H1 (cell line): ENCODE data around the gene NMNAT3. TPM values are rescaled to one million over a fixed set of nuclear protein-coding genes. Genes with fewer than 3 reads are reported as not detected.

Experiments used
- CTCF ChIA-PET: fragments of 300-600 bp; sonication (Branson Sonifier 250); formaldehyde crosslinking; loops from one replicate; lab custom pipeline; 2021; ENCODE audit not compliant: partially characterized antibody; lab: Charles Lee
- POLR2A ChIA-PET: fragments of 300-600 bp; sonication (Branson Sonifier 250); formaldehyde crosslinking; loops from one replicate; lab custom pipeline; 2021; ENCODE audit warnings: inconsistent platforms; ENCODE audit not compliant: partially characterized antibody; lab: Charles Lee
- DNase-seq, 2 experiments: peaks; one replicate each; pipeline versions ENCODE4 v3.0.0 to v3.0.0-alpha.2; 2010 to 2022; ENCODE audit warnings: low spot score in 2 of 2, low read depth in 1 of 2, mixed read lengths in 1 of 2
- FAIRE-seq: peaks from 2 replicates; lab custom pipeline; 2011; peaks lifted over from hg19 to GRCh38; lab: Jason Lieb, UNC
- H2AFZ ChIP-seq: 2 replicates; pipeline ENCODE4 v1.8.1; 2012; ENCODE audit warnings: low read length, inconsistent platforms
- H2AK5ac ChIP-seq: 2 replicates; pipeline ENCODE4 v1.6.1; 2013; ENCODE audit warnings: low read depth, low read length
- H2BK120ac ChIP-seq: replicated peaks from 2 replicates; pipeline ENCODE3; 2013; ENCODE audit warnings: low read depth, low read length, inconsistent platforms
- H2BK12ac ChIP-seq: 2 replicates; pipeline ENCODE4 v1.6.1; 2013; ENCODE audit warnings: low read depth, low read length
- H2BK15ac ChIP-seq: 2 replicates; pipeline ENCODE4 v1.6.1; 2013; ENCODE audit warnings: low read length
- H2BK20ac ChIP-seq: 2 replicates; pipeline ENCODE4 v1.6.1; 2013; ENCODE audit warnings: low read length
- H2BK5ac ChIP-seq: 2 replicates; pipeline ENCODE4 v1.6.1; 2013; ENCODE audit warnings: low read depth, low read length
- H3K14ac ChIP-seq: 2 replicates; pipeline ENCODE4 v1.6.1; 2013; ENCODE audit warnings: inconsistent platforms; ENCODE audit not compliant: insufficient read length
- H3K18ac ChIP-seq: 2 replicates; pipeline ENCODE4 v1.6.1; 2013; ENCODE audit warnings: low read length; ENCODE audit errors: extremely low read depth
- H3K23ac ChIP-seq: 2 replicates; pipeline ENCODE4 v1.6.1; 2013; ENCODE audit warnings: inconsistent platforms; ENCODE audit not compliant: insufficient read length
- H3K23me2 ChIP-seq: 2 replicates; pipeline ENCODE4 v1.6.1; 2013; ENCODE audit warnings: low read depth, low read length
- H3K27ac ChIP-seq: 2 replicates; pipeline ENCODE4 v1.6.1; 2011; ENCODE audit warnings: low read depth, low read length, inconsistent platforms
- H3K27me3 ChIP-seq, 4 experiments: replicated peaks in 1 of 4; 1 replicate in 1 of 4; 2 replicates in 3 of 4; pipeline versions ENCODE4 v1.6.1 to v1.8.1; 2011 to 2013; ENCODE audit warnings: low read length in 3 of 4, mild to moderate bottlenecking in 3 of 4, inconsistent platforms in 2 of 4, mixed read lengths in 2 of 4, moderate library complexity in 1 of 4; ENCODE audit not compliant: control insufficient read depth in 3 of 4, insufficient read depth in 3 of 4; ENCODE audit errors: extremely low read depth in 1 of 4
- H3K36me3 ChIP-seq, 4 experiments: 2 replicates each; pipeline versions ENCODE4 v1.6.1 to v1.8.1; 2011 to 2013; ENCODE audit warnings: mild to moderate bottlenecking in 4 of 4, low read length in 3 of 4, moderate library complexity in 2 of 4, control low read depth in 1 of 4, inconsistent platforms in 1 of 4; ENCODE audit not compliant: insufficient read depth in 4 of 4, control insufficient read depth in 2 of 4
- H3K4ac ChIP-seq: replicated peaks from 2 replicates; pipeline ENCODE3; 2013; ENCODE audit warnings: low read length, low read depth, mixed read lengths, inconsistent platforms; ENCODE audit not compliant: insufficient read length
- H3K4me1 ChIP-seq, 4 experiments: replicated peaks in 1 of 4; 1 replicate in 1 of 4; 2 replicates in 3 of 4; pipeline versions ENCODE4 v1.6.1 to v1.8.1; 2011 to 2013; ENCODE audit warnings: low read length in 3 of 4, inconsistent platforms in 2 of 4, mixed read lengths in 1 of 4; ENCODE audit not compliant: insufficient read depth in 4 of 4, control insufficient read depth in 3 of 4
- H3K4me2 ChIP-seq, 2 experiments: 2 replicates each; pipeline versions ENCODE4 v1.6.1 to v1.8.1; 2011 to 2013; ENCODE audit warnings: low read depth in 2 of 2, low read length in 2 of 2, control low read depth in 1 of 2, inconsistent platforms in 1 of 2, mild to moderate bottlenecking in 1 of 2; ENCODE audit not compliant: insufficient read depth in 1 of 2
- H3K4me3 ChIP-seq, 4 experiments: fragments of 200-600, 300-600 bp in 1 of 4; sonication (generic), shearing (Covaris generic), sonication (Bioruptor Twin) in 1 of 4; 2 replicates each; pipeline versions ENCODE4 v1.5.1 to v1.8.1; 2011 to 2016; ENCODE audit warnings: low read length in 4 of 4, low read depth in 3 of 4, control low read depth in 2 of 4, inconsistent platforms in 2 of 4, mild to moderate bottlenecking in 2 of 4, mixed read lengths in 1 of 4, moderate library complexity in 1 of 4; ENCODE audit not compliant: insufficient read depth in 2 of 4; ENCODE audit errors: extremely low read depth in 1 of 4
- H3K56ac ChIP-seq: replicated peaks from 2 replicates; pipeline ENCODE3; 2013; ENCODE audit warnings: low read depth, mild to moderate bottlenecking, mixed read lengths, low read length, inconsistent platforms; ENCODE audit not compliant: insufficient read length
- H3K79me1 ChIP-seq: 2 replicates; pipeline ENCODE4 v1.6.1; 2013; ENCODE audit warnings: low read depth, low read length, control low read depth
- H3K79me2 ChIP-seq, 2 experiments: 2 replicates each; pipeline versions ENCODE4 v1.6.1 to v1.8.1; 2012 to 2013; ENCODE audit warnings: low read length in 2 of 2, mild to moderate bottlenecking in 2 of 2, inconsistent platforms in 1 of 2; ENCODE audit not compliant: insufficient read depth in 2 of 2, control insufficient read depth in 1 of 2
- H3K9ac ChIP-seq, 4 experiments: replicated peaks in 1 of 4; 1 replicate in 1 of 4; 2 replicates in 3 of 4; pipeline versions ENCODE4 v1.6.1 to v1.8.1; 2011 to 2013; ENCODE audit warnings: low read depth in 3 of 4, low read length in 3 of 4, control low read depth in 2 of 4, mild to moderate bottlenecking in 2 of 4, moderate library complexity in 2 of 4, inconsistent platforms in 1 of 4; ENCODE audit errors: extremely low read depth in 1 of 4
- H3K9me3 ChIP-seq, 2 experiments: 2 replicates each; pipeline versions ENCODE4 v1.6.1 to v1.8.1; 2012 to 2013; ENCODE audit warnings: mild to moderate bottlenecking in 2 of 2, moderate library complexity in 2 of 2, control low read depth in 1 of 2, inconsistent platforms in 1 of 2, low read depth in 1 of 2, low read length in 1 of 2, mixed read lengths in 1 of 2; ENCODE audit not compliant: insufficient read depth in 2 of 2
- H4K20me1 ChIP-seq, 2 experiments: replicated peaks in 1 of 2; 2 replicates each; pipeline versions ENCODE3 to v1.8.1; 2011 to 2013; ENCODE audit warnings: inconsistent platforms in 2 of 2, low read length in 2 of 2, mild to moderate bottlenecking in 1 of 2; ENCODE audit not compliant: insufficient read depth in 2 of 2, control insufficient read depth in 1 of 2
- H4K5ac ChIP-seq: 2 replicates; pipeline ENCODE4 v1.6.1; 2013; ENCODE audit warnings: low read length, low read depth, mixed read lengths, inconsistent platforms; ENCODE audit not compliant: insufficient read length
- H4K8ac ChIP-seq: 2 replicates; pipeline ENCODE4 v1.8.0; 2013; ENCODE audit warnings: mild to moderate bottlenecking, moderate library complexity, low read length, inconsistent platforms; ENCODE audit not compliant: insufficient read depth; ENCODE audit errors: extremely low read depth
- H4K91ac ChIP-seq: replicated peaks from 2 replicates; pipeline ENCODE3; 2013; ENCODE audit warnings: low read length, mixed read lengths, inconsistent platforms; ENCODE audit not compliant: insufficient read length
- BRCA1 ChIP-seq: IDR thresholded peaks from 2 replicates; pipeline ENCODE4 v1.6.1; 2012; ENCODE audit warnings: low read depth, low read length, improper control_type of control experiment
- CBX5 ChIP-seq: fragments of 300-800, 300-1000 bp; sonication (generic); IDR thresholded peaks from 2 replicates; pipeline ENCODE4 v1.7.1; 2016; ENCODE audit warnings: antibody characterized with exemption, low read length, low read depth
- CBX8 ChIP-seq: fragments of 300-800, 300-1000 bp; sonication (generic); IDR thresholded peaks from 2 replicates; pipeline ENCODE4 v1.7.1; 2016; ENCODE audit warnings: low read depth, low read length, borderline replicate concordance
- CHD1 ChIP-seq: IDR thresholded peaks from 2 replicates; pipeline ENCODE4 v1.6.1; 2012; ENCODE audit warnings: low read depth, low read length, improper control_type of control experiment
- CREB1 ChIP-seq: IDR thresholded peaks from 2 replicates; pipeline ENCODE4 v1.6.1; 2012; ENCODE audit warnings: inconsistent platforms
- EP300 ChIP-seq, 2 experiments: IDR thresholded peaks; 1 replicate in 1 of 2; 2 replicates in 1 of 2; pipeline ENCODE4 v1.6.1; 2011 to 2012; ENCODE audit warnings: low read depth in 2 of 2, low read length in 2 of 2, mild to moderate bottlenecking in 2 of 2, borderline replicate concordance in 1 of 2, inconsistent platforms in 1 of 2, moderate library complexity in 1 of 2
- GTF2F1 ChIP-seq: IDR thresholded peaks from 2 replicates; pipeline ENCODE4 v1.6.1; 2012; ENCODE audit warnings: low read depth, low read length, improper control_type of control experiment, borderline replicate concordance
- HDAC6 ChIP-seq: IDR thresholded peaks from one replicate; pipeline ENCODE4 v1.7.1; 2012; ENCODE audit warnings: low read depth, mild to moderate bottlenecking, inconsistent platforms, low read length, moderate library complexity
- NRF1 ChIP-seq: IDR thresholded peaks from 2 replicates; pipeline ENCODE4 v1.6.1; 2011; ENCODE audit warnings: mild to moderate bottlenecking, low read depth, low read length, improper control_type of control experiment
- POLR2AphosphoS5 ChIP-seq: IDR thresholded peaks from 2 replicates; pipeline ENCODE4 v1.6.1; 2011; ENCODE audit warnings: low read depth, low read length
- RAD21 ChIP-seq, 2 experiments: IDR thresholded peaks in 1 of 2; conservative IDR thresholded peaks in 1 of 2; 2 replicates each; pipeline ENCODE4 v1.6.1; 2011; ENCODE audit warnings: low read depth in 2 of 2, low read length in 2 of 2, improper control_type of control experiment in 1 of 2, inconsistent platforms in 1 of 2, mild to moderate bottlenecking in 1 of 2, moderate library complexity in 1 of 2
- SIN3A ChIP-seq, 2 experiments: IDR thresholded peaks in 1 of 2; conservative IDR thresholded peaks in 1 of 2; 2 replicates each; pipeline ENCODE4 v1.6.1; 2011 to 2012; ENCODE audit warnings: low read length in 2 of 2, improper control_type of control experiment in 1 of 2, low read depth in 1 of 2, mild to moderate bottlenecking in 1 of 2
- TAF7 ChIP-seq: optimal IDR thresholded peaks from 2 replicates; pipeline ENCODE3; 2011; ENCODE audit warnings: low read depth, mild to moderate bottlenecking, inconsistent platforms, low read length, moderate library complexity, borderline replicate concordance
- TBP ChIP-seq: IDR thresholded peaks from 2 replicates; pipeline ENCODE4 v1.6.1; 2011; ENCODE audit warnings: low read depth, low read length, improper control_type of control experiment
- YY1 ChIP-seq: IDR thresholded peaks from 2 replicates; pipeline ENCODE4 v1.6.1; 2011; ENCODE audit warnings: low read depth, mild to moderate bottlenecking, low read length
- WGBS, 2 experiments: shearing (Covaris generic) in 1 of 2; methylation state at CpG; one replicate each; pipeline versions ENCODE4 v1.1.6 to v1.1.7; 2013 to 2015; ENCODE audit warnings: low lambda C conversion rate in 2 of 2, mixed read lengths in 2 of 2, inconsistent platforms in 1 of 2, low coverage in 1 of 2, missing lambda C conversion rate in 1 of 2; ENCODE audit not compliant: insufficient replicate concordance in 2 of 2, insufficient coverage in 1 of 2, insufficient read length in 1 of 2; ENCODE audit errors: extremely low coverage in 1 of 2, missing lambda C conversion rate in 1 of 2; 5-methylcytosine and 5-hydroxymethylcytosine counted together
- polyA plus RNA-seq, 7 experiments: library from polyadenylated mRNA; depleted of rRNA in 3 of 7; stranded (reverse) in 5 of 7; unstranded in 2 of 7; fragments of >200 nt in 5 of 7; fragments of 200-250 nt in 2 of 7; gene quantifications; 1 replicate in 5 of 7; 2 replicates in 1 of 7; 4 replicates in 1 of 7; pipeline versions ENCODE4 v1.2.1 to v1.2.3, GENCODE V29; 2011 to 2013; ENCODE audit warnings: missing spikeins in 2 of 7, mixed read lengths in 2 of 7
- total RNA-seq: library from RNA; stranded (reverse); fragmentation: NEBNext Ultra II Directional; extraction: Animal tissue kit (Norgen Biotek cat#: 25700); gene quantifications from 2 replicates; pipeline ENCODE4 v1.2.1, GENCODE V29; 2021

Gene NMNAT3
- total and polyA plus RNA-seq, 2 of the 8 experiments (the other 6 are each of a cell fraction or from before 2014, with no cell fraction given), result 4.2 to 4.3 TPM

DNA sequence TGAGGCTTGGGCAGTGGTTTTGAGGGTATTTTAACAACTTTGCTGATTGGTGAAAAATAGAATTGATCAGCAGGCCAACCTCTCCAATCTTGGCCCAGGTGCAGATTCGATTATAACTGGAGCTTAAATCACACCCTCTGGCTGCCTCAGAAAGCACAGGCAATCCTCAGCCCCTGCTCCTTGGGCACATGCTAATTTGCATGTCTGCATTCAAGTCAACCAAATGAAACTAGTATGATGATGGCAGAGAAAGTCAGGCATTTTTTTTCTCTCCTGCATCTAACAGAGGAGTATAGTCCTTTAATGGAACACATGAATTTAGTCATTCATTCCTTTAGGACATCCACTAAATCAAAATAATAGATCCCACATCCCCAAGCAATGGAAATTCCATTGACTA lies 16.8 kb upstream of the NMNAT3 start:
- ChIA-PET POLR2A (no interaction called here), CTCF (interaction anchor here (1.2 to 2.2 kb wide), 3 partner anchors 14 to 106 kb away, joined by 3 to 9 read pairs (median 5); no protein-coding TSS in a partner anchor)
- H3K36me3 ChIP-seq, result no peaks in the 10 kb centered on the region
- H2AFZ ChIP-seq, result no peak overlapping the region
- H3K27me3 ChIP-seq, result no peaks in the 10 kb centered on the region
- H2BK15ac ChIP-seq, result no peak overlapping the region
- H2BK5ac ChIP-seq, result no peak overlapping the region
- H3K4me1 ChIP-seq, result peaks cover 0 to 8% (median 0%) of the 10 kb centered on the region in 4 experiments; a peak in 2 of 7 replicates
- no peak overlapping the region for H3K4ac ChIP-seq
- no peak overlapping the region for H3K23ac ChIP-seq
- no peak overlapping the region for H3K56ac ChIP-seq
- TF ChIP-seq CBX5 (no peak), HDAC6 (no peak), CREB1 (no peak), TAF7 (no peak), EP300 (IDR thresholded peaks at IDR 0.05; ENCODE audit: borderline replicate concordance in 1 of 2, low read depth in 2 of 2, low read length in 2 of 2) (no peak), POLR2AphosphoS5 (no peak), SIN3A (conservative IDR thresholded peaks at IDR 0.05 in 1 of 2, IDR thresholded peaks at IDR 0.05 in 1 of 2; ENCODE audit: low read depth in 1 of 2, low read length in 2 of 2) (no peak), CHD1 (no peak), TBP (no peak), YY1 (no peak), BRCA1 (no peak), NRF1 (no peak), CBX8 (no peak), RAD21 (IDR thresholded peaks at IDR 0.05 in 1 of 2, conservative IDR thresholded peaks at IDR 0.05 in 1 of 2; ENCODE audit: low read depth in 2 of 2, low read length in 2 of 2) (no peak), GTF2F1 (no peak)
- H3K4me2 ChIP-seq, result no peak overlapping the region
- no peaks in the 10 kb centered on the region for H3K79me2 ChIP-seq
- H2BK120ac ChIP-seq, result no peak overlapping the region
- H3K4me3 ChIP-seq, result no peak overlapping the region
- no peak for DNase-seq
- H4K20me1 ChIP-seq, result no peaks in the 10 kb centered on the region
- 94% methylated on average over 1 of the region's 1 CpG; no CpG with 5 or more reads in 1 of the 2 experiments for WGBS, 2 experiments
- H4K91ac ChIP-seq, result no peak overlapping the region
- H3K9me3 ChIP-seq, result no peaks in the 10 kb centered on the region
- H2AK5ac ChIP-seq, result no peak overlapping the region
- no peak overlapping the region for H2BK20ac ChIP-seq
- H3K79me1 ChIP-seq, result no peaks in the 10 kb centered on the region
- H3K27ac ChIP-seq, result no peak overlapping the region
- FAIRE-seq, result no peak
- H3K18ac ChIP-seq, result no peak overlapping the region
- no peak overlapping the region for H3K9ac ChIP-seq
- no peak overlapping the region for H2BK12ac ChIP-seq
- no peak overlapping the region for H4K8ac ChIP-seq
- H3K23me2 ChIP-seq, result no peaks in the 10 kb centered on the region
- H3K14ac ChIP-seq, result no peak overlapping the region
- H4K5ac ChIP-seq, result no peak overlapping the region
